Endodermal cell (in vitro differentiated cells): ENCODE results near the gene BRWD1. TPM values are rescaled to one million over a fixed set of nuclear protein-coding genes. Genes with fewer than 3 reads are reported as not detected.
A peak's percentile ranks its signal among the peaks of the same experiment; 100 is the strongest.

Experiments used
- DNase-seq: peaks from one replicate; pipeline ENCODE4 v3.0.0-alpha.2; 2017
- H3K27ac ChIP-seq: 2 replicates; pipeline ENCODE4 v1.5.1; 2013; ENCODE audit warnings: mild to moderate bottlenecking, low read depth, low read length, moderate library complexity
- H3K27me3 ChIP-seq: 2 replicates; pipeline ENCODE4 v1.6.1; 2013; ENCODE audit warnings: mild to moderate bottlenecking, low read length, moderate library complexity; ENCODE audit not compliant: insufficient read depth, control insufficient read depth, poor library complexity, severe bottlenecking
- H3K36me3 ChIP-seq: 2 replicates; pipeline ENCODE4 v1.7.0; 2013; ENCODE audit warnings: mild to moderate bottlenecking, low read length, moderate library complexity; ENCODE audit not compliant: control insufficient read depth, insufficient read depth
- H3K4me1 ChIP-seq: one replicate; pipeline ENCODE4 v1.7.0; 2013; ENCODE audit warnings: low read length; ENCODE audit not compliant: control insufficient read depth, insufficient read depth
- H3K4me3 ChIP-seq: 2 replicates; pipeline ENCODE4 v1.5.1; 2013; ENCODE audit warnings: mild to moderate bottlenecking, low read length, moderate library complexity
- H3K9ac ChIP-seq: 2 replicates; pipeline ENCODE4 v1.6.1; 2013; ENCODE audit warnings: mild to moderate bottlenecking, low read length, moderate library complexity; ENCODE audit not compliant: poor library complexity, severe bottlenecking; ENCODE audit errors: extremely low read depth
- H3K9me3 ChIP-seq: 2 replicates; pipeline ENCODE4 v1.6.1; 2013; ENCODE audit warnings: mild to moderate bottlenecking, low read length, moderate library complexity; ENCODE audit not compliant: control insufficient read depth
- H3K27ac Mint-ChIP-seq: 2 replicates; pipeline ENCODE4 v1.8.0; 2020; ENCODE audit warnings: mixed read lengths
- H3K27me3 Mint-ChIP-seq: 2 replicates; pipeline ENCODE4 v1.8.0; 2021; ENCODE audit warnings: mild to moderate bottlenecking, mixed read lengths; ENCODE audit not compliant: insufficient read depth
- H3K36me3 Mint-ChIP-seq: 2 replicates; pipeline ENCODE4 v1.8.0; 2020; ENCODE audit warnings: low read depth, mixed read lengths
- H3K4me1 Mint-ChIP-seq: 2 replicates; pipeline ENCODE4 v1.8.0; 2020; ENCODE audit warnings: mixed read lengths
- H3K4me3 Mint-ChIP-seq: 2 replicates; pipeline ENCODE4 v1.8.0; 2020; ENCODE audit warnings: mild to moderate bottlenecking, moderate library complexity, mixed read lengths
- H3K9me3 Mint-ChIP-seq: 2 replicates; pipeline ENCODE4 v1.8.0; 2020; ENCODE audit warnings: mild to moderate bottlenecking, mixed read lengths
- CTCF ChIP-seq: fragments of 200-600 bp; sonication (generic); conservative IDR thresholded peaks from 2 replicates; pipeline ENCODE4 v1.5.0; 2021; ENCODE audit warnings: antibody characterized with exemption, mild to moderate bottlenecking
- WGBS, 2 experiments: methylation state at CpG; one replicate each; pipeline versions ENCODE4 v1.1.5 to v1.1.7; 2013; ENCODE audit warnings: missing lambda C conversion rate in 2 of 2, mixed read lengths in 1 of 2; ENCODE audit not compliant: insufficient coverage in 1 of 2, insufficient read length in 1 of 2; 5-methylcytosine and 5-hydroxymethylcytosine counted together
- total RNA-seq, 2 donors: library from RNA; stranded (reverse); fragmentation: NEBNext Ultra II Directional in 1 of 2; extraction: Animal tissue kit (Norgen Biotek cat#: 25700) in 1 of 2; gene quantifications; 2 replicates in 1 of 2; 3 replicates in 1 of 2; pipeline ENCODE4 v1.2.1, GENCODE V29; 2021

The BRWD1 gene
- total RNA-seq, 2 donors from 2014 or later = 64.7 to 76.1 TPM

DNA sequence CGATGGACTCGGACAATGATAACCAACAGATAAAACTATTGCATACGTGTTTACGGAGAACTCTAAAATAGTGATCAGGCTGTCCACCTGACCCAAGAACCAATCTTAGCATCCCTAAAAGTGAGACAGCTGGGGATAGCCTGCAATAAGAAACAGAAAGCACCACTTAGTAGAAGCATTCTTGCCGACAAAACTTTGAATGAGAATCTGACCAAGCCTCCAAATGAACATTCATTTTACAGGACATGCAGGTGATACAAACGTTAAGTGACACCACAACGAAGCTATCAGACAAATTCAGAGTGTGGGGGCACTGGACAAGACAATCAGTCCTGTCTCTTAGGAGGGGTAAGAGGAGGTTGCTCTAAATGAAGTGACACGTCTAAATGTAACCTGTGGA lies 131.4 kb downstream of the BRWD1 start:
- no peaks in the 10 kb centered on the region for H3K4me1 ChIP-seq
- no peak for TF ChIP-seq CTCF
- Mint-ChIP-seq H3K9me3 (no peaks in the 10 kb centered on the region), H3K27me3 (peaks cover 8% of the 10 kb centered on the region), H3K36me3 (peaks cover 19% of the 10 kb centered on the region), H3K27ac (peak overlapping the region; percentile 98), H3K4me1 (peaks cover 18% of the 10 kb centered on the region), H3K4me3 (peak overlapping the region; percentile 89)
- H3K9me3 ChIP-seq = no peaks in the 10 kb centered on the region
- WGBS, 2 experiments = 74 to 78% methylated on average over 7 to 8 of the region's 8 CpGs
- H3K9ac ChIP-seq = peak overlapping the region; percentile 87
- H3K4me3 ChIP-seq = peak overlapping the region; percentile 92
- H3K27ac ChIP-seq = no peak overlapping the region
- peaks cover 30% of the 10 kb centered on the region for H3K36me3 ChIP-seq
- H3K27me3 ChIP-seq = no peaks in the 10 kb centered on the region
- no peak for DNase-seq

DNA sequence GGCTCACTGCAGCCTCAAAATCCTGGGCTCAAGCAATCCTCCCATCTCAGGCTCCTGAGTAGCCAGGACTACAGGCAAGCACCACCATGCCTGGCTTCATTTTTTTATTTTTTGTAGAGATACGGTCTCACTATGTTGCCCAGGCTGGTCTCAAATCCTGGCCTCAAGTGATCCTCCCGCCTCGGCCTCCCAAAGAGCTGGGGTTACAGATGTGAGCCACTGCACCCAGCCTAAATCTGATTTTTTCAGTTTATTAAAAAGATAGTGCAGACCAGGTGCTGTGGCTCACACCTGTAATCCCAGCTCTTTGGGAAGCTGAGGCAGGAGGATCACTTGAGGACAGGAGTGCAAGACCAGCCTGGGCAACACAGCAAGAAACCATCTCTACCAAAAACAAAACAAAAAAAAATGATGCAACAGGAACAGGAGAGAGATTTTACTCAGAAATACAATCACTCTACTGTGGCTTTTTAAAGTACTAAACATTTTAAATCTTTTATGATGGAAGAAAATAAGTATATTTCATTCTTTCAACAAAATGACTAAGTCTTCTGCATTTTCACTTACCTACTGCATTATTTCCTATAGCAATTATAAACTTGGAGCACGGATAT lies 132.1 kb downstream of the BRWD1 start:
- peaks cover 37% of the 10 kb centered on the region for H3K36me3 ChIP-seq
- Mint-ChIP-seq H3K27me3 (peaks cover 8% of the 10 kb centered on the region), H3K27ac (no peak overlapping the region), H3K4me1 (peaks cover 18% of the 10 kb centered on the region), H3K4me3 (peak overlapping the region; percentile 89), H3K36me3 (peaks cover 23% of the 10 kb centered on the region), H3K9me3 (no peaks in the 10 kb centered on the region)
- no peak overlapping the region for H3K9ac ChIP-seq
- no peaks in the 10 kb centered on the region for H3K9me3 ChIP-seq
- no peak overlapping the region for H3K27ac ChIP-seq
- TF ChIP-seq CTCF = no peak
- no peaks in the 10 kb centered on the region for H3K4me1 ChIP-seq
- 92 to 95% methylated on average over 4 of the region's 4 CpGs for WGBS, 2 experiments
- no peak for DNase-seq
- peak overlapping the region; percentile 92 for H3K4me3 ChIP-seq
- H3K27me3 ChIP-seq = no peaks in the 10 kb centered on the region

DNA sequence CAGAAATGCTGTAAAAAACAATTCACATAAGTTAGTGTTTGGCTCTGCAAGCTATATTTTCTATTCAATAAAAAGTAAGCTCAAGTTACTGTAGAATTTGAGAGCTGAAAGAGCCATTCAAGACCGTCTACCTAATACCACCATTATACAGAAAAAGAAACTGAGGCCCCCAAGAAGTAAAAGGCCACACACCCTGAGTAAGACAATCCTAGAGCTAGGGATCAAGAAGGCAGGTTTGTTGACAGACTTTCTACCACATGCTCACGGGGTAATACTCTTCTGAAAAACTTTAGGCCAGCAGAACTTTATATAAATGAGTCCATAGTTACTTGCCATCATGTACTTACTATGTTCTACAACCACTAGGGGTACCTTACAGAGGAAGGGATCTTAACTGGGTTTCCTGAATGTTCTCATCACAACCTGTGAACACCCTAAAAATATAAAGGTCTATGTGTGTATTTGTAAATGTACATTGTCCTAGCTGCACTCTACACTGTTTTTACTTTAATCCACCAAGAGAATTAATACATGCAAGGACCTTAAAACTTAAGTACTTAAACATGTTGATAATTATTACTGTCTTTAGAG lies 132.9 kb downstream of the BRWD1 start:
- Mint-ChIP-seq H3K4me3 (no peak overlapping the region), H3K4me1 (peaks cover 21% of the 10 kb centered on the region), H3K36me3 (peaks cover 30% of the 10 kb centered on the region), H3K27ac (no peak overlapping the region), H3K9me3 (no peaks in the 10 kb centered on the region), H3K27me3 (peaks cover 8% of the 10 kb centered on the region)
- DNase-seq = no peak
- no peak overlapping the region for H3K9ac ChIP-seq
- H3K27me3 ChIP-seq = no peaks in the 10 kb centered on the region
- 88 to 95% methylated on average over 1 to 2 of the region's 2 CpGs for WGBS, 2 experiments
- H3K4me3 ChIP-seq = no peak overlapping the region
- no peak overlapping the region for H3K27ac ChIP-seq
- peaks cover 45% of the 10 kb centered on the region for H3K36me3 ChIP-seq
- peak; percentile 62 for TF ChIP-seq CTCF
- no peaks in the 10 kb centered on the region for H3K4me1 ChIP-seq
- H3K9me3 ChIP-seq = no peaks in the 10 kb centered on the region
